Endometrial microvascular endothelial cells (primary cell): ENCODE measurements around the gene CTNNA1. TPM values are rescaled to one million over a fixed set of nuclear protein-coding genes. Genes with fewer than 3 reads are reported as not detected.
"Not testable (repeated sequence)": the region's sequence is repeated elsewhere in the genome, so short reads cannot be mapped to it uniquely, and the experiment has no call there.

Experiments
- in situ Hi-C: cut with HindIII; loops from 2 replicates; pipeline ENCODE4 v1.10.0; 2017; ENCODE audit warnings: low sequenced_read_pairs, low pct_unique_long_range_greater_than_20kb; ENCODE audit errors: inconsistent ontology term
- total RNA-seq: library from RNA; depleted of rRNA; stranded (reverse); fragments of >200 nt; gene quantifications from one replicate; pipeline ENCODE4 v1.2.3, GENCODE V29; 2015; ENCODE audit errors: inconsistent ontology term

The CTNNA1 gene
- total RNA-seq, 1 donor from 2014 or later = 386 TPM

- in situ Hi-C loops = no loop called here
Observed at GRCh38 chr5:138753794-138754698, 821 bp downstream of the CTNNA1 start.

GRCh38 chr5:138754699-138755057 lies 1.5 kb downstream of the CTNNA1 start:
- in situ Hi-C loops = no loop called here

GRCh38 chr5:138755084-138755748 lies 2.0 kb downstream of the CTNNA1 start:
- in situ Hi-C loops = no loop called here

GRCh38 chr5:138757061-138757776 lies 4.0 kb downstream of the CTNNA1 start:
- in situ Hi-C loops = no loop called here

GRCh38 chr5:138760448-138761110 lies 7.4 kb downstream of the CTNNA1 start:
- in situ Hi-C loops = no loop called here

GRCh38 chr5:138761115-138761514 lies 7.9 kb downstream of the CTNNA1 start:
- in situ Hi-C loops = not testable (repeated sequence)

- in situ Hi-C loops = not testable (repeated sequence)
Observed at GRCh38 chr5:138761670-138762069, 8.4 kb downstream of the CTNNA1 start.

- in situ Hi-C loops = no loop called here
Observed at GRCh38 chr5:138762110-138762509, 8.9 kb downstream of the CTNNA1 start.

- in situ Hi-C loops = no loop called here
Observed at GRCh38 chr5:138763037-138763778, 10.0 kb downstream of the CTNNA1 start.

- in situ Hi-C loops = no loop called here
Observed at GRCh38 chr5:138770291-138770690, 17.1 kb downstream of the CTNNA1 start.

GRCh38 chr5:138770977-138771376 lies 17.8 kb downstream of the CTNNA1 start:
- in situ Hi-C loops = no loop called here

GRCh38 chr5:138772986-138773594 lies 19.9 kb downstream of the CTNNA1 start:
- in situ Hi-C loops = no loop called here

GRCh38 chr5:138773624-138774023 lies 20.4 kb downstream of the CTNNA1 start:
- in situ Hi-C loops = not testable (repeated sequence)

GRCh38 chr5:138775034-138775433 lies 21.8 kb downstream of the CTNNA1 start:
- in situ Hi-C loops = no loop called here

- in situ Hi-C loops = no loop called here
Observed at GRCh38 chr5:138778234-138778633, 25.0 kb downstream of the CTNNA1 start.

GRCh38 chr5:138783976-138784375 lies 30.8 kb downstream of the CTNNA1 start:
- in situ Hi-C loops = no loop called here

- in situ Hi-C loops = no loop called here
Observed at GRCh38 chr5:138784590-138784989, 31.4 kb downstream of the CTNNA1 start.

- in situ Hi-C loops = no loop called here
Observed at GRCh38 chr5:138789771-138790242, 36.6 kb downstream of the CTNNA1 start.
